Mesenteric fat pad (tissue), 1 donor: ENCODE measurements around the gene PRSS38. TPM values are rescaled to one million over a fixed set of nuclear protein-coding genes. Genes with fewer than 3 reads are reported as not detected.

ENCODE experiments used
- DNase-seq: peaks from one replicate; pipeline ENCODE4 v3.0.0-alpha.2; 2020; ENCODE audit warnings: low spot score
- total RNA-seq: library from RNA; stranded (reverse); fragmentation: NEBNext Ultra II Directional; extraction: Animal tissue kit (Norgen Biotek cat#: 25700); gene quantifications from one replicate; pipeline ENCODE4 v1.2.1, GENCODE V29; 2021
- donor health status: DM: yes; HTN: yes; CAD: no.

The PRSS38 gene
- total RNA-seq, 1 donor from 2014 or later: not detected

- peak; percentile 62 for DNase-seq
Measured at GRCh38 chr1:227894831-227895451, 79.5 kb downstream of the PRSS38 start.

Other genes starting within 250 kb of the PRSS38 start
- gene JMJD4, start 80.4 kb upstream of the PRSS38 start, total RNA-seq: 18.4 TPM
- gene SNAP47, start 80.2 kb upstream of the PRSS38 start, total RNA-seq: 18.8 TPM
- gene WNT9A, start 132.3 kb downstream of the PRSS38 start, total RNA-seq: 1.3 TPM
- not detected for gene WNT3A, start 191.3 kb downstream of the PRSS38 start, total RNA-seq